Activated gamma-delta T cell treated with anti-CD3 and anti-CD28 coated beads, Interleukin-2, amount 50 U/mL, for 16 hours (primary cell): ENCODE data around the gene TTN.

ENCODE experiments used
- DNase-seq: peaks from one replicate; pipeline ENCODE4 v3.0.0-alpha.2; 2020; ENCODE audit warnings: low read depth

TTN gene

GRCh38 chr2:178644919-178645318 is 162.3 kb downstream of the TTN start:
- DNase-seq, result no peak

GRCh38 chr2:178641498-178641897 is 165.7 kb downstream of the TTN start:
- DNase-seq, result no peak

- no peak for DNase-seq
Measured at GRCh38 chr2:178635897-178636296, 171.3 kb downstream of the TTN start.

GRCh38 chr2:178632729-178633128 is 174.5 kb downstream of the TTN start:
- DNase-seq, result no peak

GRCh38 chr2:178630581-178630980 is 176.6 kb downstream of the TTN start:
- no peak for DNase-seq

- DNase-seq, result no peak
Measured at GRCh38 chr2:178629463-178629862, 177.8 kb downstream of the TTN start.

GRCh38 chr2:178628605-178629004 is 178.6 kb downstream of the TTN start:
- no peak for DNase-seq

- no peak for DNase-seq
Measured at GRCh38 chr2:178627401-178627800, 179.8 kb downstream of the TTN start.

GRCh38 chr2:178615969-178616368 is 191.3 kb downstream of the TTN start:
- DNase-seq, result no peak

- no peak for DNase-seq
Measured at GRCh38 chr2:178602901-178603300, 204.3 kb downstream of the TTN start.

- no peak for DNase-seq
Measured at GRCh38 chr2:178592655-178593054, 214.6 kb downstream of the TTN start.

GRCh38 chr2:178589335-178589734 is 217.9 kb downstream of the TTN start:
- no peak for DNase-seq

- DNase-seq, result no peak
Measured at GRCh38 chr2:178584666-178585065, 222.6 kb downstream of the TTN start.

- no peak for DNase-seq
Measured at GRCh38 chr2:178579006-178579405, 228.2 kb downstream of the TTN start.

- no peak for DNase-seq
Measured at GRCh38 chr2:178574789-178575188, 232.4 kb downstream of the TTN start.

- DNase-seq, result no peak
Measured at GRCh38 chr2:178568227-178568626, 239.0 kb downstream of the TTN start.

- DNase-seq, result no peak
Measured at GRCh38 chr2:178553047-178553446, 254.2 kb downstream of the TTN start.

- DNase-seq, result no peak
Measured at GRCh38 chr2:178550352-178550751, 256.9 kb downstream of the TTN start.

GRCh38 chr2:178542569-178542968 is 264.7 kb downstream of the TTN start:
- no peak for DNase-seq

- no peak for DNase-seq
Measured at GRCh38 chr2:178542161-178542560, 265.1 kb downstream of the TTN start.

- no peak for DNase-seq
Measured at GRCh38 chr2:178536037-178536436, 271.2 kb downstream of the TTN start.

GRCh38 chr2:178531168-178531567 is 276.1 kb downstream of the TTN start:
- no peak for DNase-seq

GRCh38 chr2:178530625-178531142 is 276.5 kb downstream of the TTN start:
- DNase-seq, result no peak

- DNase-seq, result no peak
Measured at GRCh38 chr2:178530131-178530530, 277.1 kb downstream of the TTN start.

GRCh38 chr2:178529194-178529593 is 278.0 kb downstream of the TTN start:
- no peak for DNase-seq
